Cardiac muscle cell (in vitro differentiated cells and primary cell): ENCODE results near the gene EXOC6. TPM values are rescaled to one million over a fixed set of nuclear protein-coding genes. Genes with fewer than 3 reads are reported as not detected.
"Not testable (repeated sequence)": the region's sequence is repeated elsewhere in the genome, so short reads cannot be mapped to it uniquely, and the experiment has no call there.

Experiments
- DNase-seq, 2 donors: peaks; one replicate each; pipeline versions ENCODE4 v3.0.0 to v3.0.0-alpha.2; 2010 to 2017; ENCODE audit warnings: low read depth in 1 of 2, low spot score in 1 of 2
- H3K27ac ChIP-seq: fragments of 200-600 bp; sonication (generic); 2 replicates; pipeline ENCODE4 v1.5.1; 2016
- H3K27me3 ChIP-seq: fragments of 200-600 bp; sonication (generic); 2 replicates; pipeline ENCODE4 v1.6.0; 2016; ENCODE audit warnings: control low read depth
- H3K36me3 ChIP-seq: fragments of 200-600 bp; sonication (generic); 2 replicates; pipeline ENCODE4 v1.5.1; 2016; ENCODE audit warnings: control low read depth
- H3K4me1 ChIP-seq: fragments of 200-600 bp; sonication (generic); 2 replicates; pipeline ENCODE4 v1.8.1; 2017; ENCODE audit warnings: low read depth, mild to moderate bottlenecking, mixed run types
- H3K4me3 ChIP-seq: fragments of 200-600 bp; sonication (generic); 2 replicates; pipeline ENCODE4 v1.5.1; 2016; ENCODE audit warnings: mild to moderate bottlenecking
- H3K9me3 ChIP-seq: fragments of 200-600 bp; sonication (generic); 2 replicates; pipeline ENCODE4 v1.5.1; 2017; ENCODE audit warnings: low read depth, mild to moderate bottlenecking, control low read depth
- polyA plus RNA-seq: library from polyadenylated mRNA; unstranded; fragments of >200 nt; fragmentation: Nextera tagmentation; extraction: Ambion mirVana; gene quantifications from 2 replicates; pipeline ENCODE4 v1.2.1, GENCODE V29; 2016
- total RNA-seq: library from RNA; depleted of rRNA; stranded (reverse); fragments of >200 nt; gene quantifications from 2 replicates; pipeline ENCODE4 v1.2.3, GENCODE V29; 2016
- TF ChIP-seq, protein P1 (sequence below): IDR thresholded peaks from 2 replicates; pipeline ENCODE4 v1.5.1; 2012; ENCODE audit warnings: low read depth, mild to moderate bottlenecking, low read length

Gene EXOC6
- total and polyA plus RNA-seq, 2 experiments from 2014 or later: 5.7 to 6.3 TPM

DNA sequence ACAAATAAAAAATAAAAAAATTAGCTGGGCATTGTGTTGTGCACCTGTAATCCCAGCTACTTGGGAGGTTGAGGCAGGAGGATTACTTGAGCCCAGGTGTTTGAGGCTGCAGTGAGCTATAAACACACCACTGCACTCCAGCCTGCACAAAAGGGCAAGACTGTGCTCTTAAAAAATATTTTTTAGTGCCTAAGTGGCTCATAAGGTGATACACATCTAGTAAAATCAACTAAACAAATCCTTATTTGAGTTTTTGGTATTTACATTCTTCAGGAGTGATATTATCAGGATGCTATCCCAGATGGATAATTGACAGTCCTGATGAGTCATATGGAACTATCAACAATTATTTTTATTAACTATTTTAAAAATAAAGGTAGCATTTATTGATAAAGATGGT is 93.9 kb downstream of the EXOC6 start:
- Histone ChIP-seq H3K9me3 (peaks cover 2% of the 10 kb centered on the region), H3K27me3 (no peaks in the 10 kb centered on the region), H3K27ac (no peak overlapping the region), H3K36me3 (no peaks in the 10 kb centered on the region), H3K4me3 (no peak overlapping the region), H3K4me1 (no peaks in the 10 kb centered on the region)
- TF ChIP-seq, protein P1, sequence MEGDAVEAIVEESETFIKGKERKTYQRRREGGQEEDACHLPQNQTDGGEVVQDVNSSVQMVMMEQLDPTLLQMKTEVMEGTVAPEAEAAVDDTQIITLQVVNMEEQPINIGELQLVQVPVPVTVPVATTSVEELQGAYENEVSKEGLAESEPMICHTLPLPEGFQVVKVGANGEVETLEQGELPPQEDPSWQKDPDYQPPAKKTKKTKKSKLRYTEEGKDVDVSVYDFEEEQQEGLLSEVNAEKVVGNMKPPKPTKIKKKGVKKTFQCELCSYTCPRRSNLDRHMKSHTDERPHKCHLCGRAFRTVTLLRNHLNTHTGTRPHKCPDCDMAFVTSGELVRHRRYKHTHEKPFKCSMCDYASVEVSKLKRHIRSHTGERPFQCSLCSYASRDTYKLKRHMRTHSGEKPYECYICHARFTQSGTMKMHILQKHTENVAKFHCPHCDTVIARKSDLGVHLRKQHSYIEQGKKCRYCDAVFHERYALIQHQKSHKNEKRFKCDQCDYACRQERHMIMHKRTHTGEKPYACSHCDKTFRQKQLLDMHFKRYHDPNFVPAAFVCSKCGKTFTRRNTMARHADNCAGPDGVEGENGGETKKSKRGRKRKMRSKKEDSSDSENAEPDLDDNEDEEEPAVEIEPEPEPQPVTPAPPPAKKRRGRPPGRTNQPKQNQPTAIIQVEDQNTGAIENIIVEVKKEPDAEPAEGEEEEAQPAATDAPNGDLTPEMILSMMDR: no peak
- DNase-seq: no peak

DNA sequence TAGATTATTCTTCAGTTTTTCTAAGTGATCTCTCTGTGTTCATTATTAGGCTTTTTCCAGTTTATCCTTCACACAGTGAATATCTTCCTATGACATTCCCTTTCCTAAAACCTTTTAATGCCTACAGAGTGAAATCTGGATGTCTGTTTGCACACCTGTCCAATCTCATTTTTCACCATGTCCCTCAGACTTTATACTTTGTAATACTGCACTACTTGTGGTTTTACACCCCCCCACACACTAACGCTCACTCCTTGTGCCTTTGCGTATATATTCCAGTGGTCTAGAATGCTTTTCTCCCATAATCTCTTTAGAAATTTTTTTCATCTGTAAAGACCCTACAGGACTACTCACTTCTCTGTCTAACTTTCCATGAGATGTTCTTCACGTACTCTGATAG is 98.2 kb downstream of the EXOC6 start:
- no peaks in the 10 kb centered on the region for H3K4me1 ChIP-seq
- DNase-seq: no peak
- no peaks in the 10 kb centered on the region for H3K9me3 ChIP-seq
- no peaks in the 10 kb centered on the region for H3K36me3 ChIP-seq
- H3K27ac ChIP-seq: no peak overlapping the region
- TF ChIP-seq, protein P1: no peak
- no peak overlapping the region for H3K4me3 ChIP-seq
- no peaks in the 10 kb centered on the region for H3K27me3 ChIP-seq

DNA sequence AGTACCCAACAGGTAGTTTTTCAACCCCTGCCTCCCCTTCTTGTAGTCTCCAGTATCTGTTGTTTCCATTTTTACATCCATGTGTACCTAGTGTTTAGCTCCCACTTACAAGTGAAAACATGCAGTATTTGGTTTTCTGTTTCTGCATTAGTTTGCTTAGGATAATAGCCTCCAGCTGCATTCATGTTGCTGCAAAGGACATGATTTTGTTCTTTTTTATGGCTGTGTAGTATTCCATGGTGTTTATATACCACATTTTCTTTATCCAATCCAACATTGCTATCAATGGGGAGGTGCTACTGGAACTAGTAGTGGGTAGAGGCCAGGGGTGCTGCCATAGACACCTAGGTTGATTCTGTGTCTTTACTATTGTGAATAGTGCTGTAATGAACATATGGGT is 104.3 kb downstream of the EXOC6 start:
- H3K27me3 ChIP-seq, H3K27ac ChIP-seq, H3K36me3 ChIP-seq, DNase-seq, H3K4me3 ChIP-seq, H3K9me3 ChIP-seq, H3K4me1 ChIP-seq: not testable (repeated sequence)

DNA sequence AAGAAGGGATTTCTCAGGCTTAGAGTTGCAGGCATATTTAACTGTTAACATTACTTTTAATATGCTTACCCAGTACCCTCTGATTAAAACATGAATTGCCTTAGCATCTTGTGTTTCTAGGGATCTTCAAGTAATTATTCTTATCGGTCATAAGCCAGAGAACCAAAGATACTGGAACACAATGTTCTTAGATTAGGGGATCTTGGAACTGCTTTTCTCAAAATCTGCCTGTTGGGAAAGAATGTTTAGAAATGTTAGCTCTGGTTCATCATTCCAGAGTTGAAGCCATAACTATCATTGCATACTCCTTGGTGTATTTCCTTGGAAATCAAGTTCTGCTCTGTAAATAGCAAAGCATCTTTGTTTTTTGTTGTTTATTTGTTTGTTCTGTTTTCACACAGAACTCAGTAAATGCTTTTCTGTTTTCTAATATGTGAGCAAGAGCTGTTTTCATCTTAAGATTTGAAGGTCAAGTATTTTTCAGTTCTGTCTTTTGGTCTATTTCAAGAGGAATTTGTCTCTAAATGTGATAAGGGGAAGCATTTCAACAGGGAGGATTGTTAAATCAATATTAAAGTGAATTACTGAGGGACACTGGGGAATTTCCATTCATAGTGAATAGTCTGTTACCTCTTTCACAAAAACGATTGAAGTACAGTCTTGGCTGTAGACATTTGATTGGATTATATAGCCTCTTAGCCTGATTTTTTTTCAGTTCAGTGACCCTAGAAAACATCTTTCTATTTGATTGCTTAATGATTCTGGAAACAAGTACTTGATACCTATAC is 109.1 kb downstream of the EXOC6 start:
- Histone ChIP-seq H3K9me3 (no peaks in the 10 kb centered on the region), H3K27ac (no peak overlapping the region), H3K27me3 (no peaks in the 10 kb centered on the region), H3K36me3 (no peaks in the 10 kb centered on the region), H3K4me1 (peaks cover 11% of the 10 kb centered on the region), H3K4me3 (no peak overlapping the region)
- peak in 1 of 2 donors; percentile 60 for DNase-seq
- TF ChIP-seq, protein P1: no peak

DNA sequence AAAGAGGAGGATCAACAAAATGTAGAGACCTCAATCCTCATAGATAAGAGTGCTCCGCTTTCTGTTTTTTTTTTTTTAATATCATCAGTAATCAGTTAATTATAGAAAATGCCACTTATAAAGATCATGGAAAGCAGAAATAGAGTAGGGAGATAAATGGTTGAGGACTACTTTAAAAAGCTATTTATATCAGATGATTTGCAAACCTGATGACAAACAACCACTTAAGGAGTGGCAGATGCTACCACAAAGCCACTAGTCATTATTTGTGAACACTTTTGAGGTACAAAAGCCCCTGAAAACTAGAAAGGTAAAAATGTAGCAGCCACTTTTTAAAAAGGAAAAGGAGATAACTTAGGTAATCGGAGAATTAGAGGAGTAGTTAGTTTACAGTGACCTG is 113.3 kb downstream of the EXOC6 start:
- DNase-seq: no peak
- Histone ChIP-seq H3K9me3 (no peaks in the 10 kb centered on the region), H3K27me3 (no peaks in the 10 kb centered on the region), H3K4me3 (no peak overlapping the region), H3K27ac (no peak overlapping the region), H3K36me3 (no peaks in the 10 kb centered on the region), H3K4me1 (peaks cover 11% of the 10 kb centered on the region)
- TF ChIP-seq, protein P1: no peak

DNA sequence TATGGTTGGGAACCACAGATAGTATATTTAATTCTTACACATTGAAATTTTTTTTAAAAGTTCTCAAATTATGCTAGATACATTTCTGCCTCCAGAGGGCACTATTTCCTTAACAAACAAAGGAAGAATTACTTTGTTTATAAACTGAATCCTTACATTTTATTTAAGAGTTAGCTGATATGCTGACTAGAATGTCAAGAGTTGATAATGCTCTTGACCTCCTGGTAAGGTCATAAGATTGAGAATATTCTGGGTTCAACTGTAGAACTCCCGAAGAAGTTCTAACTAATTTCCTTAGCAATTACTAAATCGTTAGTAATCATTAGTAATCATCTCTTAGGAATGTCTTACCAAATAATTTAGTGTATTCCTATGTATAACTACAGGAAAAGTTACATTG is 117.0 kb downstream of the EXOC6 start:
- H3K4me3 ChIP-seq: no peak overlapping the region
- no peak overlapping the region for H3K27ac ChIP-seq
- H3K36me3 ChIP-seq: no peaks in the 10 kb centered on the region
- DNase-seq: peak; percentile 53 to 73
- TF ChIP-seq, protein P1: peak; percentile 55
- no peaks in the 10 kb centered on the region for H3K27me3 ChIP-seq
- H3K9me3 ChIP-seq: no peaks in the 10 kb centered on the region
- peaks cover 11% of the 10 kb centered on the region for H3K4me1 ChIP-seq
